Activated T-cell treated with anti-CD3 and anti-CD28 coated beads, Interleukin-2, amount 50 U/mL, for 72 hours (primary cell): Measurements from ENCODE around the gene CIP2A. TPM values are rescaled to one million over a fixed set of nuclear protein-coding genes. Genes with fewer than 3 reads are reported as not detected.

ENCODE experiments used
- ATAC-seq, 2 donors: fragments of 150-1000 bp; cut with Tn5 transposase; replicated peaks in 1 of 2; 2 replicates each; pipeline ENCODE4 v1.10.0; 2021; ENCODE audit warnings: moderate library complexity in 2 of 2, mild to moderate bottlenecking in 1 of 2
- DNase-seq, 2 donors: peaks; one replicate each; pipeline ENCODE4 v3.0.0; 2021 to 2022; ENCODE audit warnings: mixed read lengths in 1 of 2
- H3K27ac Mint-ChIP-seq: one replicate; pipeline ENCODE4 v1.8.0; 2022; ENCODE audit warnings: mild to moderate bottlenecking, moderate library complexity, mixed read lengths
- H3K27me3 Mint-ChIP-seq: one replicate; pipeline ENCODE4 v1.8.0; 2022; ENCODE audit warnings: low read depth, mixed read lengths
- H3K36me3 Mint-ChIP-seq, 2 donors: one replicate each; pipeline ENCODE4 v1.8.0; 2022; ENCODE audit warnings: mixed read lengths in 2 of 2, mild to moderate bottlenecking in 1 of 2; ENCODE audit not compliant: insufficient read depth in 2 of 2
- H3K4me1 Mint-ChIP-seq: one replicate; pipeline ENCODE4 v1.8.0; 2022; ENCODE audit warnings: low read depth, mixed read lengths
- H3K4me3 Mint-ChIP-seq, 2 donors: one replicate each; pipeline ENCODE4 v1.8.0; 2022; ENCODE audit warnings: mild to moderate bottlenecking in 2 of 2, mixed read lengths in 2 of 2, moderate library complexity in 2 of 2
- H3K9me3 Mint-ChIP-seq, 2 donors: one replicate each; pipeline ENCODE4 v1.8.0; 2022; ENCODE audit warnings: mixed read lengths in 2 of 2
- total RNA-seq, 2 donors: library from RNA; stranded (reverse); gene quantifications; one replicate each; pipeline ENCODE4 v1.2.3, GENCODE V29; 2022

The CIP2A gene
- total RNA-seq, 2 donors from 2014 or later: 32.5 to 42.1 TPM

DNA sequence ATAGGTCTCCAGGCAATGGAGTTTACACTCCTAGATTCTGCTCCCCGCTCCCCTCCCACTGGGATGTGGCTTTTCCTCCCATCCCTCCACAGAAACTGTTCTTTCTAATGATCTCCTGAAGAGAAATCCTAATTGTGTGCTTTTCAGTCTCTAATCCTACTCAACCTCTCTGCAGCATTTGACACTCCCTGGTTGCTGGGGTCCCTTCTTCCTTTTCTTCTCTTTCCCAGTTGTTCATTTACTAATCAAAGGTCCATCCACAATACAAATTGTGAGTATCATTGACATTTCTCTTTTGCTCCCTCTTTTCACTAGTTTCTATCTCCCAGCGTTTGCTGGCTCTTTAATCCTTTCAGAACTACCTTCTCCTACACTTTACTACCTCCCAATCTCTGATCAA is 72.4 kb downstream of the CIP2A start:
- Mint-ChIP-seq H3K36me3 (no peaks in the 10 kb centered on the region), H3K4me1 (no peaks in the 10 kb centered on the region), H3K27me3 (peaks cover 5% of the 10 kb centered on the region), H3K4me3 (no peak overlapping the region), H3K27ac (no peak overlapping the region), H3K9me3 (no peaks in the 10 kb centered on the region)
- no peak for DNase-seq
- ATAC-seq: no peak

DNA sequence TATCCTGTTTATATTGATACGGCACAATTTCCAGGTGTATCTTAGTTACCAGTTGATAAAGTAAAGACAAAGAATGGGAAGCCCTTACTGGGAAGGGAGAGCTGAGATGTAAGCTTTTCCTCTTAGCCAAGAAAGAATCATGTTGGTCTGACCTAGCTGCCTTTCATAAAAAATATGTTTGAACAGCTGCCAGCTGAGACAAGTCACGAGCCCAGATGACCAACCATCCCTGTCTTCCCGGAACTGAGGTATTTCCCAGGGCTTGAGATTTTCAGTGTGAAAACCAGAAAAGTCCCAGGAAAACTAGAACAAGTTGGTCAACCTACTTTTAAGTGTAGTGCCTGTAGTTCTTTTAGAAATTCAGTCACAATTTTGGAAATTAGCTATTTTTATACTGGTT is 75.3 kb downstream of the CIP2A start:
- Mint-ChIP-seq H3K4me3 (no peak overlapping the region), H3K27ac (no peak overlapping the region), H3K9me3 (no peaks in the 10 kb centered on the region), H3K4me1 (no peaks in the 10 kb centered on the region), H3K27me3 (peaks cover 5% of the 10 kb centered on the region), H3K36me3 (no peaks in the 10 kb centered on the region)
- no peak for ATAC-seq
- no peak for DNase-seq

GRCh38 chr3:108512671-108513070 is 76.6 kb downstream of the CIP2A start:
- Mint-ChIP-seq H3K27me3 (peaks cover 5% of the 10 kb centered on the region), H3K4me3 (no peak overlapping the region), H3K27ac (no peak overlapping the region), H3K4me1 (no peaks in the 10 kb centered on the region), H3K9me3 (no peaks in the 10 kb centered on the region), H3K36me3 (no peaks in the 10 kb centered on the region)
- DNase-seq: no peak
- ATAC-seq: no peak

DNA sequence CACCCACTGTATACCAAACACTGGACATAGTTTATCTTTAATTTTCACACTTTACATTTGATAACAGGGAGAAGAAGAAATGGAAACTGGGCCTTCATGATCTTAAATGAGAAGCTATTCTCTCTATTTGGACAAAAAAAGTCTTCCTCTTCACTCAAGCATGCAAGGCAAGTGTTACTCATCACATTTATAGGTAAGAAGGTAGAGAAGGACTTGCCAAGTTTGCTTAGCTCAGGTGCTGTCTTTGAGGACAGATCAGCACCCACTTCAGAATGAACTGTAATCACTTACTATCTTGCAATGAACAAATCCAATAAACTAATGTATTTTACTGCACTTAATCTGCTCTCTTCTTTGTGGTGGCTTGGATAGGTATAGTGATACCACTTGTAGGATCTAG is 77.7 kb downstream of the CIP2A start:
- Mint-ChIP-seq H3K9me3 (no peaks in the 10 kb centered on the region), H3K27ac (no peak overlapping the region), H3K36me3 (no peaks in the 10 kb centered on the region), H3K27me3 (peaks cover 5% of the 10 kb centered on the region), H3K4me1 (no peaks in the 10 kb centered on the region), H3K4me3 (no peak overlapping the region)
- ATAC-seq: no peak
- no peak for DNase-seq

GRCh38 chr3:108511055-108511454 is 78.2 kb downstream of the CIP2A start:
- DNase-seq: no peak
- no peaks in the 10 kb centered on the region for H3K4me1 Mint-ChIP-seq
- no peak overlapping the region for H3K4me3 Mint-ChIP-seq
- H3K27me3 Mint-ChIP-seq: peaks cover 5% of the 10 kb centered on the region
- no peak overlapping the region for H3K27ac Mint-ChIP-seq
- no peaks in the 10 kb centered on the region for H3K36me3 Mint-ChIP-seq
- no peak for ATAC-seq
- H3K9me3 Mint-ChIP-seq: no peaks in the 10 kb centered on the region

GRCh38 chr3:108510496-108510895 is 78.7 kb downstream of the CIP2A start, which contains the start of gene MYH15:
Gene MYH15, minus strand, starts transcription at chr3:108510596. Its CDS starts 66 bp downstream, at chr3:108510530.
- ATAC-seq (no peak), DNase-seq (no peak)
- H3K27ac Mint-ChIP-seq: no peak within 1 kb of the TSS
- H3K9me3 Mint-ChIP-seq: no peaks in the 10 kb centered on the region
- no peaks in the 10 kb centered on the region for H3K4me1 Mint-ChIP-seq
- H3K4me3 Mint-ChIP-seq: no peak within 1 kb of the TSS
- H3K36me3 Mint-ChIP-seq: no peaks in the 10 kb centered on the region
- H3K27me3 Mint-ChIP-seq: peaks cover 2% of the 10 kb centered on the region

DNA sequence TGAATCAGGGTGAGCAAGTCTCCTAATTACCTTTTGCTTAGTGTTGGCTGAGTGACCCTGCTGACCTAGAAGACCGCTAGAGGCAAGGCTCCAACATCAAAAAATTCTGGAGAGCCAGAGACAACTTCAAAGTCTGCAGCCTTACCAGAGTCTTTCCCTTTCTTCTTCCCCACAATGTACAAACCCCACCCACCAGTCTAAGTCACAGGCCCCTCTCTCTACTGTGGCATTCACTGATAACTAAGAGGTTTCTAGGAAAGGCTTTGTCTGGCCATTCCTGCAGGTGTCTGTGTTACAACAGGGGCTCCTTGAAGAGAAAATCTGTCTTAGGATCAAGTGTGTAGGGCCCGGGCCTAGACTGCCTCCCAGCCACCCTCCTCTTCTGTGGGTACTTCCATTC is 79.4 kb downstream of the CIP2A start:
- Mint-ChIP-seq H3K4me3 (no peak overlapping the region), H3K4me1 (no peaks in the 10 kb centered on the region), H3K27ac (no peak overlapping the region), H3K36me3 (no peaks in the 10 kb centered on the region), H3K9me3 (no peaks in the 10 kb centered on the region), H3K27me3 (no peaks in the 10 kb centered on the region)
- DNase-seq (no peak), ATAC-seq (no peak)

DNA sequence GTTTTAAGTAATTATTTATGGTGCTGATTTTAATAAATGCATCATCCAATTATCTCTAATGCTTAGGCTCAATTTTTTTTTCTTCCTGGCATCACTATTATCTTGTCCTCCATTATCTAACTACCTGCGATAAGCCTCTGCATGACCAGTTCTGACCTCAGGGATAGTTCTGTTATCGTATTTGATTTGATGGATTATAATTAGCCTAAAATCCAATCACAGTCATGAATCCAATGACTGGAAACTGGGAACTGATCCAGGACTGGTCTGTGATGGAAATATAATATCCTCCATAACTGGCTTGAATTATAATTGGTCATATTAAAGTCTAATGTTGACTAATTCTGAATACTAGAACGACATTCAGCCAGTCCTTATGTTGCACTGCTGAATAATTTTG is 80.0 kb downstream of the CIP2A start:
- no peak for ATAC-seq
- Mint-ChIP-seq H3K36me3 (no peaks in the 10 kb centered on the region), H3K27ac (no peak overlapping the region), H3K27me3 (no peaks in the 10 kb centered on the region), H3K4me1 (no peaks in the 10 kb centered on the region), H3K4me3 (no peak overlapping the region), H3K9me3 (no peaks in the 10 kb centered on the region)
- no peak for DNase-seq

GRCh38 chr3:108507902-108508301 is 81.3 kb downstream of the CIP2A start:
- peak in 1 of 2 donors; percentile 30 for ATAC-seq
- no peaks in the 10 kb centered on the region for H3K36me3 Mint-ChIP-seq
- H3K9me3 Mint-ChIP-seq: no peaks in the 10 kb centered on the region
- no peaks in the 10 kb centered on the region for H3K4me1 Mint-ChIP-seq
- no peaks in the 10 kb centered on the region for H3K27me3 Mint-ChIP-seq
- H3K27ac Mint-ChIP-seq: no peak overlapping the region
- no peak overlapping the region for H3K4me3 Mint-ChIP-seq
- no peak for DNase-seq

DNA sequence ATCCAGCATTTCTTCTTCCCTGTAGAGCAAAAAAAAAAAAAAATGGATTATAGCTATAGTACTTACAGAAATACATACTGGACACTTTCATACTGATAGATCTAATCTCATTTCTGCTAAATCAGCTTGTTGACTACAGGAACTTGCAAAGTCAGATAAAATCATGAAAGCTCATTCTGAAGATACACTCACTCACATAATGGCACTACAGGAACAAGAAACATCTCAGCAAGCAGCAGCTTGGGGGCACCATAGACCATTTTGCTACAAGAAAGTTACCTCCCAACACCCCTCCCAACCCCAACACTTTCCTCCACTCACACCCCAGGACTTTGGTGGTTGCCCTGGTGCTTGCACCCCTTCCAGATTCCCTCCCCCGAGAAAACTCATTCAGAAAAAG is 83.4 kb downstream of the CIP2A start:
- DNase-seq (no peak), ATAC-seq (no peak)
- Mint-ChIP-seq H3K4me3 (no peak overlapping the region), H3K36me3 (no peaks in the 10 kb centered on the region), H3K9me3 (no peaks in the 10 kb centered on the region), H3K27ac (peak overlapping the region; percentile 39), H3K4me1 (no peaks in the 10 kb centered on the region), H3K27me3 (no peaks in the 10 kb centered on the region)

- Mint-ChIP-seq H3K27me3 (no peaks in the 10 kb centered on the region), H3K4me3 (no peak overlapping the region), H3K27ac (no peak overlapping the region), H3K9me3 (peaks cover 2 to 3% of the 10 kb centered on the region in 2 donors), H3K4me1 (no peaks in the 10 kb centered on the region), H3K36me3 (no peaks in the 10 kb centered on the region)
- DNase-seq (no peak), ATAC-seq (no peak)
Measured at GRCh38 chr3:108503722-108504121, 85.5 kb downstream of the CIP2A start.

DNA sequence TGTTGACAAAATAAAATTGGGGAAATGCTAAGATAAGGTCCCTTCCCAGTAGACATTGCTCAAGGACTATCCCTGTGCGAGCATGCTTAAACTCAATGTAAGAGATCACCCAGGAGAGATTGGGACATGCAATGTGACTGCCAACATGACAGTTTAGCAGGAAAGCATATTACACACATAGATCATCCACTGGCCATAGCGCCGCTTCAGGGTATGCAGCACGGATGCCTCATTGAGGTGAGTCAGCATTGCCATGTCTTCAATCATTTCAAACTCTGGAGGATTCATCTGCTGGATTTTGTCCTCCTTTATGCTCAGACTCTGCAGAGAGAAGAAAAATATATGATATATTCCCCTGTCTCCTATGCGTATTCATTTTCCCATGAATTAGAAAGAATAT is 87.7 kb downstream of the CIP2A start:
- H3K4me1 Mint-ChIP-seq: no peaks in the 10 kb centered on the region
- ATAC-seq: no peak

GRCh38 chr3:108500728-108501127 is 88.5 kb downstream of the CIP2A start:
- no peaks in the 10 kb centered on the region for H3K27me3 Mint-ChIP-seq
- no peak overlapping the region for H3K27ac Mint-ChIP-seq
- H3K4me1 Mint-ChIP-seq: no peaks in the 10 kb centered on the region
- peaks cover 2 to 3% of the 10 kb centered on the region in 2 donors for H3K9me3 Mint-ChIP-seq
- H3K4me3 Mint-ChIP-seq: no peak overlapping the region
- ATAC-seq (no peak), DNase-seq (no peak)
- H3K36me3 Mint-ChIP-seq: no peaks in the 10 kb centered on the region

More for the DNA sequence above, 87.7 kb downstream of the CIP2A start:
- H3K27ac Mint-ChIP-seq: no peak overlapping the region
- H3K36me3 Mint-ChIP-seq: no peaks in the 10 kb centered on the region
- no peak for DNase-seq
- H3K4me3 Mint-ChIP-seq: no peak overlapping the region
- no peaks in the 10 kb centered on the region for H3K27me3 Mint-ChIP-seq
- H3K9me3 Mint-ChIP-seq: peaks cover 2 to 3% of the 10 kb centered on the region in 2 donors
